Measurements from ENCODE around the gene C11orf68. TPM values are rescaled to one million over a fixed set of nuclear protein-coding genes. Genes with fewer than 3 reads are reported as not detected.
A peak's percentile ranks its signal among the peaks of the same experiment; 100 is the strongest.
"Not testable (repeated sequence)": the region's sequence is repeated elsewhere in the genome, so short reads cannot be mapped to it uniquely, and the experiment has no call there.

C11orf68 gene
- total RNA-seq, result 10 to 100 TPM; 13.9 to 15.4 (median 14.0) TPM

GRCh38 chr11:65918211-65919140 is at the start of gene C11orf68:
Gene C11orf68 (minus strand): TSS chr11:65919062. CDS start chr11:65919031, 31 bp downstream.
- no peaks in the 10 kb centered on the region for H3K9me3 Mint-ChIP-seq

GRCh38 chr11:65967329-65967934 is 48.6 kb upstream of the C11orf68 start:
- no peak for ATAC-seq
- Mint-ChIP-seq H3K9me3 (no peaks in the 10 kb centered on the region), H3K4me3 (no peak overlapping the region), H3K27me3 (ENCODE audit: low read depth) (no peaks in the 10 kb centered on the region), H3K36me3 (ENCODE audit: insufficient read depth) (peaks cover 45% of the 10 kb centered on the region), H3K4me1 (ENCODE audit: low read depth) (peaks cover 23% of the 10 kb centered on the region)
- no peak for DNase-seq

More at GRCh38 chr11:65918211-65919140, at the start of gene C11orf68:
- no peaks in the 10 kb centered on the region for H3K27me3 Mint-ChIP-seq (ENCODE audit: low read depth)
- DNase-seq (no peak), ATAC-seq (peak; percentile 72 to 76)
- H3K4me3 Mint-ChIP-seq, result peak within 1 kb of the TSS; percentile 92
- H3K4me1 Mint-ChIP-seq (ENCODE audit: low read depth), result peaks cover 45% of the 10 kb centered on the region
- H3K36me3 Mint-ChIP-seq (ENCODE audit: insufficient read depth), result peaks cover 8% of the 10 kb centered on the region

- Mint-ChIP-seq H3K4me3 (no peak overlapping the region), H3K4me1 (ENCODE audit: low read depth) (peaks cover 29% of the 10 kb centered on the region), H3K36me3 (ENCODE audit: insufficient read depth) (peaks cover 39% of the 10 kb centered on the region), H3K27me3 (ENCODE audit: low read depth) (no peaks in the 10 kb centered on the region), H3K9me3 (no peaks in the 10 kb centered on the region)
- DNase-seq (no peak), ATAC-seq (no peak)
Measured at GRCh38 chr11:65965986-65966762, 47.3 kb upstream of the C11orf68 start.

GRCh38 chr11:65964906-65965305 is 46.0 kb upstream of the C11orf68 start:
- Mint-ChIP-seq H3K4me1 (ENCODE audit: low read depth) (peaks cover 31% of the 10 kb centered on the region), H3K27me3 (ENCODE audit: low read depth) (no peaks in the 10 kb centered on the region), H3K4me3 (no peak overlapping the region), H3K36me3 (ENCODE audit: insufficient read depth) (peaks cover 33% of the 10 kb centered on the region), H3K9me3 (no peaks in the 10 kb centered on the region)
- ATAC-seq, result no peak
- no peak for DNase-seq

GRCh38 chr11:65962141-65962564 is 43.3 kb upstream of the C11orf68 start:
- no peak for DNase-seq
- Mint-ChIP-seq H3K36me3 (ENCODE audit: insufficient read depth) (peaks cover 27% of the 10 kb centered on the region), H3K4me1 (ENCODE audit: low read depth) (peaks cover 37% of the 10 kb centered on the region), H3K9me3 (no peaks in the 10 kb centered on the region), H3K4me3 (peak overlapping the region; percentile 96), H3K27me3 (ENCODE audit: low read depth) (no peaks in the 10 kb centered on the region)
- no peak for ATAC-seq

- Mint-ChIP-seq H3K9me3 (no peaks in the 10 kb centered on the region), H3K4me3 (peak within 1 kb of the TSS; percentile 96), H3K27me3 (ENCODE audit: low read depth) (no peaks in the 10 kb centered on the region), H3K4me1 (ENCODE audit: low read depth) (peaks cover 43% of the 10 kb centered on the region), H3K36me3 (ENCODE audit: insufficient read depth) (peaks cover 22% of the 10 kb centered on the region)
- ATAC-seq (peak; percentile 87 to 89), DNase-seq (peak; percentile 92)
Measured at GRCh38 chr11:65961267-65962140, 42.6 kb upstream of the C11orf68 start, which contains the start of gene SART1. Gene SART1 (plus strand): TSS chr11:65961734. CDS start chr11:65961781, 47 bp downstream.

GRCh38 chr11:65960824-65961266 is 42.0 kb upstream of the C11orf68 start:
- no peaks in the 10 kb centered on the region for H3K27me3 Mint-ChIP-seq (ENCODE audit: low read depth)
- ATAC-seq (no peak), DNase-seq (no peak)
- peak overlapping the region; percentile 96 for H3K4me3 Mint-ChIP-seq
- peaks cover 20% of the 10 kb centered on the region for H3K36me3 Mint-ChIP-seq (ENCODE audit: insufficient read depth)
- H3K9me3 Mint-ChIP-seq, result no peaks in the 10 kb centered on the region
- H3K4me1 Mint-ChIP-seq (ENCODE audit: low read depth), result peaks cover 45% of the 10 kb centered on the region

- H3K36me3 Mint-ChIP-seq (ENCODE audit: insufficient read depth), result peaks cover 10% of the 10 kb centered on the region
- H3K4me3 Mint-ChIP-seq, result peak overlapping the region; percentile 11
Measured at GRCh38 chr11:65958774-65959420, 40.0 kb upstream of the C11orf68 start.

GRCh38 chr11:65958291-65958690 is 39.4 kb upstream of the C11orf68 start:
- Mint-ChIP-seq H3K9me3 (no peaks in the 10 kb centered on the region), H3K4me1 (ENCODE audit: low read depth) (peaks cover 32% of the 10 kb centered on the region), H3K4me3 (no peak overlapping the region), H3K27me3 (ENCODE audit: low read depth) (no peaks in the 10 kb centered on the region), H3K36me3 (ENCODE audit: insufficient read depth) (peaks cover 10% of the 10 kb centered on the region)
- no peak for DNase-seq
- no peak for ATAC-seq

More at GRCh38 chr11:65958774-65959420, 40.0 kb upstream of the C11orf68 start:
- peaks cover 37% of the 10 kb centered on the region for H3K4me1 Mint-ChIP-seq (ENCODE audit: low read depth)
- ATAC-seq (no peak), DNase-seq (no peak)
- H3K9me3 Mint-ChIP-seq, result no peaks in the 10 kb centered on the region
- H3K27me3 Mint-ChIP-seq (ENCODE audit: low read depth), result no peaks in the 10 kb centered on the region

- H3K4me3 Mint-ChIP-seq, result no peak overlapping the region
- DNase-seq (no peak), ATAC-seq (no peak)
- H3K27me3 Mint-ChIP-seq (ENCODE audit: low read depth), result no peaks in the 10 kb centered on the region
- H3K36me3 Mint-ChIP-seq (ENCODE audit: insufficient read depth), result no peaks in the 10 kb centered on the region
- no peaks in the 10 kb centered on the region for H3K9me3 Mint-ChIP-seq
- peaks cover 16% of the 10 kb centered on the region for H3K4me1 Mint-ChIP-seq (ENCODE audit: low read depth)
Measured at GRCh38 chr11:65954771-65955170, 35.9 kb upstream of the C11orf68 start.

- H3K27me3 Mint-ChIP-seq (ENCODE audit: low read depth), result no peaks in the 10 kb centered on the region
- DNase-seq (no peak), ATAC-seq (no peak)
- no peaks in the 10 kb centered on the region for H3K36me3 Mint-ChIP-seq (ENCODE audit: insufficient read depth)
- H3K9me3 Mint-ChIP-seq, result no peaks in the 10 kb centered on the region
- H3K4me1 Mint-ChIP-seq (ENCODE audit: low read depth), result peaks cover 16% of the 10 kb centered on the region
- no peak overlapping the region for H3K4me3 Mint-ChIP-seq
Measured at GRCh38 chr11:65953471-65953870, 34.6 kb upstream of the C11orf68 start.

- no peak for ATAC-seq
- H3K27me3 Mint-ChIP-seq (ENCODE audit: low read depth), result no peaks in the 10 kb centered on the region
- no peak overlapping the region for H3K4me3 Mint-ChIP-seq
- peaks cover 7% of the 10 kb centered on the region for H3K4me1 Mint-ChIP-seq (ENCODE audit: low read depth)
- DNase-seq, result no peak
- H3K36me3 Mint-ChIP-seq (ENCODE audit: insufficient read depth), result no peaks in the 10 kb centered on the region
- no peaks in the 10 kb centered on the region for H3K9me3 Mint-ChIP-seq
Measured at GRCh38 chr11:65952052-65952521, 33.2 kb upstream of the C11orf68 start.

- H3K36me3 Mint-ChIP-seq (ENCODE audit: insufficient read depth); H3K9me3 Mint-ChIP-seq; ATAC-seq; DNase-seq; H3K4me3 Mint-ChIP-seq; H3K27me3 Mint-ChIP-seq (ENCODE audit: low read depth); H3K4me1 Mint-ChIP-seq (ENCODE audit: low read depth): not testable (repeated sequence)
Measured at GRCh38 chr11:65951641-65952040, 32.8 kb upstream of the C11orf68 start.
